PFSK-1 (cell line): ENCODE results near the gene SLC26A11.
A peak's percentile ranks its signal among the peaks of the same experiment; 100 is the strongest.

Experiments used
- FOXP2 ChIP-seq: optimal IDR thresholded peaks from 2 replicates; pipeline ENCODE3; 2011; ENCODE audit warnings: borderline replicate concordance, control low read depth, inconsistent platforms; ENCODE audit not compliant: insufficient read depth; ENCODE audit errors: extremely low read length, extremely low read depth
- POLR2AphosphoS5 ChIP-seq: IDR thresholded peaks from 2 replicates; pipeline ENCODE4 v1.6.1; 2012; ENCODE audit warnings: low read depth, mild to moderate bottlenecking, control low read depth, low read length, moderate library complexity
- REST ChIP-seq, 2 experiments: IDR thresholded peaks; 2 replicates each; pipeline versions ENCODE4 v1.6.1 to v1.8.0; 2011 to 2012; ENCODE audit warnings: low read depth in 2 of 2, low read length in 2 of 2, control low read depth in 1 of 2, inconsistent platforms in 1 of 2, mild to moderate bottlenecking in 1 of 2, moderate library complexity in 1 of 2; ENCODE audit not compliant: insufficient read depth in 1 of 2
- SIN3A ChIP-seq: IDR thresholded peaks from 2 replicates; pipeline ENCODE4 v1.6.1; 2012; ENCODE audit warnings: mild to moderate bottlenecking, low read length, moderate library complexity, borderline replicate concordance; ENCODE audit not compliant: insufficient read depth
- TAF1 ChIP-seq: IDR thresholded peaks from 2 replicates; pipeline ENCODE4 v1.6.1; 2012; ENCODE audit warnings: low read length, control low read depth, borderline replicate concordance; ENCODE audit not compliant: insufficient read depth

SLC26A11 gene

DNA sequence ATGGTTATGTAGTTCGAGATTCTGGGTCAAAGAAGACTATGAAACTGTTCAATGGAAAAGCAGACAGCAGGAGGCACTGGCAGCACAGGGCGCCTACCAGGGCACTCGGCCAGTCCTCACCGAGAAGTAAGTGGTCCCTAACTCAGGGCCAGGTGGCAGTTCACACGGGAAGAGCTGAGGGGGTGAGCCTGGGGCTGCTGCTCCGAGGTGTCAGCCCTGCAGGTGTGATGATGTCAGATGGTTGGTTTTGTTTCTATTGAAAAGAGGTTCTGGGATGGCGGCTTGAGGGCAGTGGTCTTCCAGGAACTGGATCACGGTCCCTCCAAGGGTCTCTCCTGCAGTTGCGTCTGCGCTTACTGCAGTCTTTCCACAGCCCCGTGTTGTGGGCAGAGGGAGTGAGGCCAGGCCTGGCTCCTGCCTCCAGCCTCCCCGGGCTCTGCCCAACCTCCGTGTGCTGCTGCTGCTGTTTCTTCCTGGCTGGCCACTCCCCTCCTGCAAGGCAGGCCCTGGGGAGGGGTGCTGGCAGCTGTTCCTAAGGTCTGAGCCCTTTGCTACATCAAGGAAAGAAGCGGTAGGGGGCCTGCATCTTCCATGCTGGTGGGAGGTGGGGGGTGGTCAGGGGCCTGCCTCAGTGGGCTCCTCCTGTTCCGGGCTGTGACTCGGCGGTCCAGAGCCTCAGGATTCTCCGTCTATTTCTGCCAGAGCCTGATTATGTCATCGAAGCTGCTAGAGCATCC is 63.1 kb downstream of the SLC26A11 start:
- no peak for TF ChIP-seq FOXP2
- no peak for TF ChIP-seq TAF1
- no peak for TF ChIP-seq POLR2AphosphoS5
- TF ChIP-seq REST (IDR thresholded peaks at IDR 0.05; ENCODE audit: insufficient read depth in 1 of 2, low read depth in 2 of 2, low read length in 2 of 2), result no peak
- no peak for TF ChIP-seq SIN3A

- TF ChIP-seq POLR2AphosphoS5 (no peak), SIN3A (no peak), TAF1 (no peak)
Measured at GRCh38 chr17:80284631-80285030, 64.4 kb downstream of the SLC26A11 start.

DNA sequence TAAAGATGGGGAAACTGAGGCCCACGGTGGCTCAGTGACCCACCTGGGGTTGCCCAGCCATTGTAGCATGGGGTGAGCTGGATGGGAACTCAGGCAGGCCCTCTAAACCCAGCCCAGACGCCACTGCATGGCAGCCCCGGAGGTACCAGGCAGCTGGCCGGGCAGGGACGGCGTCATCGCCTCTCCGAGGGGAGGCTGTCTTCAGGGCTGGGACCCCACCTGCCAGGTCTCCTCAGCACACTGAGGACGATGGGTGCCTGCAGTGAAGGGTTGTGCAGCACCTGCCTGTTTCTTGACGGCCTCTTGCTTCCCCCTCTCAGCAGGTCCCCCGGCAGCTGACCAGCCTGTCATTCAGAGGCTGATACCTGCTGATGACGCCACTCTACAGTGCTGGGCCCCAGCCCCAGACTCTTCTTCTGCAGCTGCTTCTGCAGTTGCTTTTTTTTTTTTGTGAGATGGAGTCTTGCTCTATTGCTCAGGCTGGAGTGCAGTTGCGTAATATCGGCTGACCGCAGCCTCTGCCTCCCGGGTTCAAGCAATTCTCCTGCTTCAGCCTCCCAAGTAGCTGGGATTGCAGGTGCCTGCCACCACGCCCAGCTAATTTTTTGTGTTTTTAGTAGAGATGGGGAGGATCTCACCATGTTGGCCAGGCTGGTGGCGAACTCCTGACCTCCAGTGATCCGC is 65.2 kb downstream of the SLC26A11 start:
- TF ChIP-seq TAF1, result no peak

- no peak for TF ChIP-seq REST (IDR thresholded peaks at IDR 0.05; ENCODE audit: insufficient read depth in 1 of 2, low read depth in 2 of 2, low read length in 2 of 2)
Measured at GRCh38 chr17:80286638-80286960, 66.4 kb downstream of the SLC26A11 start.

GRCh38 chr17:80287038-80287437 is 66.8 kb downstream of the SLC26A11 start:
- no peak for TF ChIP-seq REST (IDR thresholded peaks at IDR 0.05; ENCODE audit: insufficient read depth in 1 of 2, low read depth in 2 of 2, low read length in 2 of 2)
- no peak for TF ChIP-seq FOXP2
- TF ChIP-seq POLR2AphosphoS5, result no peak
- TF ChIP-seq SIN3A, result no peak
- no peak for TF ChIP-seq TAF1

DNA sequence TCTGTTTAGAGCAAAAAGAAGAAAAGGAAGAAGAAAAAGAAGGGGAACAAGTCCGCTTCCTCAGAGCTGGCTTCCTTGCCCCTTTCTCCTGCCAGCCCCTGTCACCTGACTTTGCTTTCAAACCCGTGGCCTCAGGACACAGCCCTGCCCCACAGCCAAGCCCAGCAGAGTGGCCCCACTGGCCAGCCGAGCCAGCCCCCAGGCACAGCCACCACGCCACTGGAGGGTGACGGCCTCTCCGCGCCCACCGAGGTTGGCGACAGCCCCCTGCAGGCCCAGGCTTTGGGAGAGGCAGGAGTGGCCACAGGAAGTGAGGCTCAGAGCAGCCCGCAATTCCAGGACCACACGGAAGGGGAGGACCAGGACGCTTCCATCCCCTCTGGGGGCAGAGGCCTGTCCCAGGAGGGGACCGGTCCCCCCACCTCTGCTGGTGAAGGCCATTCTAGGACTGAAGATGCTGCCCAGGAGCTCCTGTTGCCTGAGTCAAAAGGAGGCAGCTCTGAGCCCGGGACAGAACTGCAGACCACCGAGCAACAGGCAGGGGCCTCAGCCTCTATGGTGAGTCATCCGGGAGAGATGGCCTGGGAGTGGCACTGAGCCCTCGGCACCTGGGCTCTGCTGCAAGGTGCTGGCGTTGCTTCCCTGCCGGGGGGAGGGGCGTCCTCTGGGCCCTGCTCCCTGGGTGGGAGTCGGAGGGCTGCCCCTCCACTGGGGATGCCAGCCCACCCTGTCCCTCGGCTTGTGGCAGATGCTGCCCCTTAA is 67.8 kb downstream of the SLC26A11 start:
- 0 out of 2 replicates have a peak, but pooled peaks have one; percentile 6 for TF ChIP-seq POLR2AphosphoS5
- TF ChIP-seq SIN3A, result no peak

DNA sequence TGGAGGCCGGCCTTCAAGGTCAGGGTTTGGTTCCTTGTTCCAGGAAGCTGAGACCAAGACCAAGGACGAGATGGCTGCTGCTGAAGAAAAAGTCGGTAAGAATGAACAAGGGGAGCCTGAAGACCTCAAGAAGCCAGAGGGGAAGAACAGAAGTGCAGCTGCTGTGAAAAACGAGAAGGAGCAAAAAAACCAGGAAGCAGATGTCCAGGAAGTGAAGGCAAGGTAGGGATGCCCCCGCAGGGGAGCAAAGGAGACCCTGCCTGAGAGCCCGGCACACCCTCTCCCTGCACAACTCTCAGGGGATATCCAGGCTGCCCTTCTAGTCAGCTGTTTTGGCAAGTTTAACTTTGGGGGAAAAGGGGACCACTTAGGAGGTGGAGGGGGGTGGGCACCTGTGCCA is 69.4 kb downstream of the SLC26A11 start:
- TF ChIP-seq REST (IDR thresholded peaks at IDR 0.05; ENCODE audit: insufficient read depth in 1 of 2, low read depth in 2 of 2, low read length in 2 of 2), result no peak
